ENCODE results near the gene OPA3.

DNA sequence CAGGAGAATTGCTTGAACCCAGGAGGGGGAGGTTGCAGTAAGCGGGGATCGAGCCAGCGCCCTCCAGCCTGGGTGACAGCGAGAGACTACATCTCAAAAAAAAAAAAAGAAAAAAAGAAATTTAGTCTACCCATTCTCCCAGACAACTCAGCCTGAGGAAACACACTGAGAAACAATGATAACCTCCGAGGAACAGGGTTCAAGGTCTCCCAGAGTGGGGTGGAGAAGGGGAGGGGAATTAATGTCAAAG lies 78.7 kb downstream of the OPA3 start:
- TF ChIP-seq EZH2 (IDR thresholded peaks at IDR 0.05) (no peak), CTCF (IDR thresholded peaks at IDR 0.05) (no peak), EZH2phosphoT487 (IDR thresholded peaks at IDR 0.05) (no peak)
